Measurements from ENCODE around the gene SLC18B1. TPM values are rescaled to one million over a fixed set of nuclear protein-coding genes. Genes with fewer than 3 reads are reported as not detected.

SLC18B1 gene
- total RNA-seq, 1 donor from 2014 or later: 24.2 TPM

GRCh38 chr6:132750455-132751248 lies 47.8 kb downstream of the SLC18B1 start:
- Mint-ChIP-seq H3K4me1 (no peaks in the 10 kb centered on the region), H3K27me3 (ENCODE audit: low read depth) (peaks cover 15% of the 10 kb centered on the region), H3K27ac (no peak overlapping the region), H3K4me3 (no peak overlapping the region), H3K36me3 (no peaks in the 10 kb centered on the region), H3K9me3 (no peaks in the 10 kb centered on the region)
- no peak for TF ChIP-seq CTCF (IDR thresholded peaks at IDR 0.05; ENCODE audit: unreplicated experiment)
- DNase-seq (ENCODE audit: low spot score in 2 of 2, unreplicated experiment in 2 of 2): no peak

GRCh38 chr6:132749111-132749510 lies 49.3 kb downstream of the SLC18B1 start:
- H3K27ac Mint-ChIP-seq: no peak overlapping the region
- H3K4me1 Mint-ChIP-seq: no peaks in the 10 kb centered on the region
- H3K36me3 Mint-ChIP-seq: no peaks in the 10 kb centered on the region
- no peak overlapping the region for H3K4me3 Mint-ChIP-seq
- peaks cover 16% of the 10 kb centered on the region for H3K27me3 Mint-ChIP-seq (ENCODE audit: low read depth)
- no peak for DNase-seq (ENCODE audit: low spot score in 2 of 2, unreplicated experiment in 2 of 2)
- H3K9me3 Mint-ChIP-seq: no peaks in the 10 kb centered on the region
- no peak for TF ChIP-seq CTCF (IDR thresholded peaks at IDR 0.05; ENCODE audit: unreplicated experiment)

- H3K9me3 Mint-ChIP-seq: no peaks in the 10 kb centered on the region
- DNase-seq (ENCODE audit: low spot score in 2 of 2, unreplicated experiment in 2 of 2): no peak
- H3K36me3 Mint-ChIP-seq: no peaks in the 10 kb centered on the region
- H3K4me1 Mint-ChIP-seq: no peaks in the 10 kb centered on the region
- TF ChIP-seq CTCF (IDR thresholded peaks at IDR 0.05; ENCODE audit: unreplicated experiment): no peak
- H3K4me3 Mint-ChIP-seq: no peak overlapping the region
- H3K27me3 Mint-ChIP-seq (ENCODE audit: low read depth): peaks cover 16% of the 10 kb centered on the region
- H3K27ac Mint-ChIP-seq: no peak overlapping the region
These were observed 50.0 kb downstream of the SLC18B1 start for GRCh38 chr6:132748446-132748845.

- H3K27ac Mint-ChIP-seq: no peak overlapping the region
- no peak for DNase-seq (ENCODE audit: low spot score in 2 of 2, unreplicated experiment in 2 of 2)
- no peak for TF ChIP-seq CTCF (IDR thresholded peaks at IDR 0.05; ENCODE audit: unreplicated experiment)
- no peaks in the 10 kb centered on the region for H3K4me1 Mint-ChIP-seq
- H3K36me3 Mint-ChIP-seq: no peaks in the 10 kb centered on the region
- H3K27me3 Mint-ChIP-seq (ENCODE audit: low read depth): peaks cover 9% of the 10 kb centered on the region
- no peak overlapping the region for H3K4me3 Mint-ChIP-seq
- no peaks in the 10 kb centered on the region for H3K9me3 Mint-ChIP-seq
These were observed 52.4 kb downstream of the SLC18B1 start for GRCh38 chr6:132746048-132746447.

- H3K27ac Mint-ChIP-seq: no peak overlapping the region
- no peak overlapping the region for H3K4me3 Mint-ChIP-seq
- no peaks in the 10 kb centered on the region for H3K36me3 Mint-ChIP-seq
- H3K4me1 Mint-ChIP-seq: no peaks in the 10 kb centered on the region
- H3K9me3 Mint-ChIP-seq: peaks cover 9% of the 10 kb centered on the region
- DNase-seq (ENCODE audit: low spot score in 2 of 2, unreplicated experiment in 2 of 2): no peak
- TF ChIP-seq CTCF (IDR thresholded peaks at IDR 0.05; ENCODE audit: unreplicated experiment): no peak
- peaks cover 15% of the 10 kb centered on the region for H3K27me3 Mint-ChIP-seq (ENCODE audit: low read depth)
These were observed 55.9 kb downstream of the SLC18B1 start for GRCh38 chr6:132742495-132742894.

Data from mesothelial cell of epicardium (in vitro differentiated cells).